EL (cell line): ENCODE results near the gene KIR2DL3.
"Not testable (repeated sequence)": the region's sequence is repeated elsewhere in the genome, so short reads cannot be mapped to it uniquely, and the experiment has no call there.

ENCODE experiments used
- DNase-seq: peaks from one replicate; pipeline ENCODE4 v3.0.0-alpha.2; 2016

The KIR2DL3 gene

GRCh38 chr19:54747614-54748322 lies 9.5 kb downstream of the KIR2DL3 start:
- DNase-seq = not testable (repeated sequence)

- not testable (repeated sequence) for DNase-seq
Observed at GRCh38 chr19:54750276-54750675, 12.0 kb downstream of the KIR2DL3 start.

- DNase-seq = not testable (repeated sequence)
Observed at GRCh38 chr19:54756204-54757110, 18.1 kb downstream of the KIR2DL3 start.

- DNase-seq = not testable (repeated sequence)
Observed at GRCh38 chr19:54758577-54758976, 20.3 kb downstream of the KIR2DL3 start.

- DNase-seq = not testable (repeated sequence)
Observed at GRCh38 chr19:54764219-54764618, 25.9 kb downstream of the KIR2DL3 start.

GRCh38 chr19:54766464-54766863 lies 28.2 kb downstream of the KIR2DL3 start:
- DNase-seq = not testable (repeated sequence)

- not testable (repeated sequence) for DNase-seq
Observed at GRCh38 chr19:54769646-54770045, 31.3 kb downstream of the KIR2DL3 start, which contains the start of gene KIR2DL1. TSS of gene KIR2DL1 (plus strand) at chr19:54769793. CDS start at chr19:54769851, 58 bp downstream.

GRCh38 chr19:54770511-54770910 lies 32.2 kb downstream of the KIR2DL3 start:
- DNase-seq = not testable (repeated sequence)

- peak; percentile 6 for DNase-seq
Observed at GRCh38 chr19:54771018-54771960, 33.0 kb downstream of the KIR2DL3 start.

GRCh38 chr19:54772666-54773065 lies 34.4 kb downstream of the KIR2DL3 start:
- not testable (repeated sequence) for DNase-seq

- DNase-seq = not testable (repeated sequence)
Observed at GRCh38 chr19:54775095-54775815, 36.9 kb downstream of the KIR2DL3 start.

GRCh38 chr19:54775830-54776229 lies 37.5 kb downstream of the KIR2DL3 start:
- DNase-seq = not testable (repeated sequence)

GRCh38 chr19:54777851-54778250 lies 39.5 kb downstream of the KIR2DL3 start:
- DNase-seq = not testable (repeated sequence)

GRCh38 chr19:54778896-54779295 lies 40.6 kb downstream of the KIR2DL3 start:
- not testable (repeated sequence) for DNase-seq

- not testable (repeated sequence) for DNase-seq
Observed at GRCh38 chr19:54782916-54783315, 44.6 kb downstream of the KIR2DL3 start.

GRCh38 chr19:54786091-54786723 lies 47.9 kb downstream of the KIR2DL3 start:
- not testable (repeated sequence) for DNase-seq

- not testable (repeated sequence) for DNase-seq
Observed at GRCh38 chr19:54788154-54788553, 49.8 kb downstream of the KIR2DL3 start.

GRCh38 chr19:54790711-54791110 lies 52.4 kb downstream of the KIR2DL3 start:
- DNase-seq = no peak

- no peak for DNase-seq
Observed at GRCh38 chr19:54791476-54791875, 53.2 kb downstream of the KIR2DL3 start.

- DNase-seq = no peak
Observed at GRCh38 chr19:54792814-54793213, 54.5 kb downstream of the KIR2DL3 start.

- DNase-seq = no peak
Observed at GRCh38 chr19:54795758-54796157, 57.4 kb downstream of the KIR2DL3 start.
